Left ventricle myocardium superior (tissue), 1 donor: ENCODE data around the gene GDA. TPM values are rescaled to one million over a fixed set of nuclear protein-coding genes. Genes with fewer than 3 reads are reported as not detected.

Experiments used
- ATAC-seq: fragments of 200-7000 bp; cut with Tn5 transposase; one replicate; pipeline ENCODE4 v1.9.1; 2020; ENCODE audit warnings: mild to moderate bottlenecking, moderate library complexity
- DNase-seq: peaks from one replicate; pipeline ENCODE4 v3.0.0-alpha.2; 2020
- intact Hi-C: fragments of 100-400 bp; cut with micrococcal nuclease; formaldehyde crosslinking; loops from one replicate; pipeline ENCODE4 v1.11.0; 2022
- total RNA-seq: library from RNA; stranded (reverse); fragmentation: NEBNext Ultra II Directional; extraction: Animal tissue kit (Norgen Biotek cat#: 25700); gene quantifications from one replicate; pipeline ENCODE4 v1.2.1, GENCODE V29; 2021
- donor health status: DM: no; HTN: yes; CAD: no; lungs with severe emphysema.

GDA gene
- total RNA-seq, 1 donor from 2014 or later: 2.0 TPM

- DNase-seq (no peak), ATAC-seq (no peak)
- intact Hi-C loops: no loop called here
These were observed 50.0 kb downstream of the GDA start for GRCh38 chr9:72199238-72199637.

DNA sequence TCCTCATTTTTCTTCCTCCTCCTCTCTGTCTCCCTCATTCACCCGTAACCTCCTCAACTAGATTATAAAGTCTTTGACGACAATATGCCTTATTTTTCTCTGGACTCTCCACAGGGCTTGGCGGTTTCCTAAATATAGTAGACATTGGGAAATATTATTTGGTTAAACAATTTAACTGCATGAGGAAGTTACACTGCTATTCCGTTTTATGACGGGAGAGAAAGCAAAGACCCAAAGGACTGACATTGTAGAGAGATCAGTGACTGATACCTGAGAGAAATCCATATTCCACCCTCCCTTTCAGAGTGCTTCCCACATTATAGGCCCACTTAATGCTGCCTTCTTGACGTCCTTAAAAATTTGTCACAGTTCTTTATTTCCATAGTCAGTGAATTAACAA, 51.2 kb downstream of the GDA start:
- intact Hi-C loops: no loop called here
- no peak for ATAC-seq

GRCh38 chr9:72202009-72202408, 52.8 kb downstream of the GDA start:
- ATAC-seq (no peak), DNase-seq (no peak)
- intact Hi-C loops: no loop called here

More for the DNA sequence above, 51.2 kb downstream of the GDA start:
- DNase-seq: no peak

- intact Hi-C loops: no loop called here
- DNase-seq: no peak
- no peak for ATAC-seq
These were observed 54.1 kb downstream of the GDA start for GRCh38 chr9:72203205-72203803.

GRCh38 chr9:72204062-72204461, 54.8 kb downstream of the GDA start:
- DNase-seq (no peak), ATAC-seq (no peak)
- intact Hi-C loops: no loop called here

- intact Hi-C loops: no loop called here
- ATAC-seq: peak; percentile 46
- DNase-seq: no peak
These were observed 56.3 kb downstream of the GDA start for GRCh38 chr9:72205513-72205912.

DNA sequence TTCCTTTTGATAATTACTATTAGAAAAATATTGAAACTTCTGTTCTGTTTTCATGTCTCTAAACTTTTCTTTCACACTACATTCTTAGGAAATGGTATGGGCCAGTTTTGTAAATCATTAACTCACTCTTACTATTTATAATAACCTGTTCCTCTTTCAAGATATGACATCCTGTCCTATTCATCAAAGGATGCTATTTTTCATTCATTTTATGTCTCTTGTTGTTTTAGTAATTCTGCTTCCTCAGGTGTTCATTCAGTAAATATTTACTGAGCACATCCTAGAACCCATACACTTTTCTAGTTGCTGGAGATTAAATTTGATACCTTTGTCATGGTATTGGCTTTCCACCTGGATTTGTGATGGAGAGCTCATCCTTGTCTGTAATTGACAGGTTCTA, 58.0 kb downstream of the GDA start:
- DNase-seq: no peak
- intact Hi-C loops: no loop called here
- no peak for ATAC-seq

- ATAC-seq: no peak
- intact Hi-C loops: no loop called here
- DNase-seq: no peak
These were observed 61.3 kb downstream of the GDA start for GRCh38 chr9:72210522-72210921.

DNA sequence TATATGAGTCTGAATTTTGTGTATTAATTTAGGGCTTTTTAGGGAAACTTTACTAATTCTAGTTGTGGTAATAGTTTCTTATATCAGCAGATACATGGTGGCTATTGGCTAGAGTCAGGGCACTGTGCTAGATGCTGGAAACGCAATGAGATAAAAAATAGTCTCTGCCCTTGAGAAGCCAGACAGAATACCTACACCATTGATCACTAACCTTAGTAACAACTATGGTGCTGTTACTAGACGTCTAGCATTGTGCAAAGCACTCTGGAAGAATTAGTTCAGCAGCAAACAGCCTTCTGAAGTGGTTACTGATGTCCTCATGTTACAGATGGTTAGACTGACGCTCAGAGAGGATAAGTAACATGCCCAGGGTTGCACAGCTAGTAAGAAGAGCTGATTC, 61.8 kb downstream of the GDA start:
- no peak for ATAC-seq
- intact Hi-C loops: no loop called here
- no peak for DNase-seq

DNA sequence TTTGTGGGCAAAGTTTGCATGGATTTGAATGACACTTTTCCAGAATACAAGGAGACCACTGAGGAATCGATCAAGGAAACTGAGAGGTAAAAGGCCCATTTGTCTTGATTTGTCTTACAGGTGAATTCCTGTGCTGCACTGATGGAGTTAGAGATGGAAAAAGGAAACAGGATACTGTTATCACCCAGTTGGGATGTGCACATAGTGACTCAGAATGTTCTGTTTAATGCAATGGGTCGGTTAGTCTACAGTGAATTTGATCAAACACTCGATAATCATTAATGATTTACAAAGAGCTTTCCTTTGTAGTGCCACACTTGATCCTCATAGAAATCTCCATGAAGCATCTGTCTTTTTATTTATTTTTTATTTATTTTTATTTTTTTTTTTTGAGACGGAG, 64.7 kb downstream of the GDA start:
- DNase-seq (no peak), ATAC-seq (no peak)
- intact Hi-C loops: no loop called here

GRCh38 chr9:72217306-72217842, 68.1 kb downstream of the GDA start:
- ATAC-seq: no peak
- intact Hi-C loops: no loop called here
- no peak for DNase-seq

DNA sequence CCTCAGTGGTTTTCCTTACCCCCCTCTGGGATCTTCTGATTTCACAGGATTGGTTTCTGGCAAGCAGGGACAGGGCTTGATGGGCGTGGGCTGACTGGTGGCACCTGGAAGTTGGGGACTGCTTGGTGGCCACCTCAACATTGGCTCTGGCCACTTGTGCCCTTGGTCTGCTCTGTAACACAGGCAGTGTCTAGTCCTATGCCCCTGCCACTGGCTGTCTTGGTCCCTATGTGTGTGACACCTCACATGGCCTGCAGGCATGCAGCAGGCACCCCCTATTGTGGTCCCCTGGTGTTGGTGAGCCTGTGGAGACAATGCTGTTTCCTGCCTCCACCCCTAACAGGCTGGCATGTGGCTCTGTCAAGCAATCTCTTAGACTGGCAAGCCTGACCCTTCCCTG, 71.3 kb downstream of the GDA start:
- DNase-seq (no peak), ATAC-seq (no peak)
- intact Hi-C loops: no loop called here

GRCh38 chr9:72226146-72226812, 77.0 kb downstream of the GDA start:
- DNase-seq (no peak), ATAC-seq (no peak)
- intact Hi-C loops: no loop called here

DNA sequence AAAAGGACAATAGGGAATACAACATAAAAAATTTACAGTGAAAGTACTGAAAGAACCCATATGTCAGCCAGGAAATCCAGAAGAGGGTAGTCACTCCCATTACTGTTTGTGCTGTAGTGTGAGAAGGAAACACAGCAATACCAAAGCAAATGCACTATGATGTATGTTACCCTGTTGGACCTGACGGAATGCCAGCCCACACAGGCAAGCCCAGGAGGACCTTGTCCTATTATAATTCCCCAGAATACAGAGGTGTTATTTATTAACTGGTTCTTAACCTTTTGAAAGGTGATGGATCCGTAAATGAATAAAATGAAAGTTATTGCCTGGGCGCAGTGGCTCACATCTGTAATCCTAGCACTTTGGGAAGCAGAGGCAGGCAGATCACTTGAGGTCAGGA, 79.0 kb downstream of the GDA start:
- no peak for DNase-seq

DNA sequence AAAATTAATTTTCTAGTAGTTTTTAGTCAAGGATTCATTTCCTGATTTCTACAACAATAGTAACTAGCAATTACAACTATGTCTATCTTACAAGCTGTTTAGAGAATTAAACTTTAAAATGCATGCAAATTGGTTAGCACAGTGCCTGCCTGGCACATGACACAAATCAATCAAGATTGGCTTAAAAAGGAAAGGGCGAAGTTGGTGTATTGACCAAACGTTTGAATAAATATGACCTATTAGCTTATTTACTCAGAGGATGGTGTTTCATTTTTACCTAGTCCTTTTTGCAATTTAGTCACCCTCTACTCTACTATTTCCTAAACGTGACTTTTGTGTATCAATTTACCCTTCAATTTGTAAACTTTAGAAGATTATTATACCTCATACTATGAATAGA, 83.5 kb downstream of the GDA start:
- DNase-seq (no peak), ATAC-seq (no peak)
- intact Hi-C loops: no loop called here

More for the DNA sequence above, 79.0 kb downstream of the GDA start:
- intact Hi-C loops: no loop called here
- no peak for ATAC-seq

GRCh38 chr9:72247549-72247948, 98.3 kb downstream of the GDA start:
- no peak for DNase-seq

GRCh38 chr9:72251589-72251988, 102.3 kb downstream of the GDA start:
- intact Hi-C loops: no loop called here
- ATAC-seq: no peak
- DNase-seq: no peak

More at GRCh38 chr9:72247549-72247948, 98.3 kb downstream of the GDA start:
- intact Hi-C loops: no loop called here
- ATAC-seq: no peak

DNA sequence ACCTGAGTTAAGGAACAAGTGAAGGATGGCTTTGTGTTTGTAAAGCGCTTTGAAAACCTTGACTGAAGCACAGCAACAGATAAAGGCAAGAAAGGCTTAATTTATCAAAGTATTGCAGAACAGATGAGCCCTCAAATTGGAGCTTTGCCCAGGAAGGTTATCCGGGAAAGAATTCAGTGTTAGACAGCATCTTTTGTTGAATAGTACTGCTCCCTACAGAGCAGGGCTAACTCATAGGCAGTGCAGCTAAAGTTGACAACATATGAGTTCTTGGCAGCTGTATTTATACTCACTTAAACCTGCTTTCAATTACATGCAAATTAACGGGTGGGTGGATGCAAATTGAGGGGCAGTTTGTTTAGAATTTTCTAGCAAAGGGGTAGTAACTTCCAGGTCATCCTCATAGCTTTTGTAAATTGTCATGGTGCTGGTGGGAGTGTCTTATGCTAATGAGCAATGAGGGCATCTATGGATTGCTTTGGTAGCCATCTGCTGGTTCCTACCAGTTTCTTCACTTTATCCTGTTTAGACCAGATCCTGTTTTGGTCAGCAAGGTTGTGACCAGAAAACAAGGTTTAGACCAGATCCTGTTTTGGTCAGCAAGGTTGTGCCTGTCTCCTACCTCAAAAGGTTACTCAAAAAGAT, 105.8 kb downstream of the GDA start:
- intact Hi-C loops: no loop called here
- DNase-seq (no peak), ATAC-seq (no peak)

GRCh38 chr9:72255569-72255968, 106.3 kb downstream of the GDA start:
- intact Hi-C loops: no loop called here
- DNase-seq: no peak
- ATAC-seq: no peak

DNA sequence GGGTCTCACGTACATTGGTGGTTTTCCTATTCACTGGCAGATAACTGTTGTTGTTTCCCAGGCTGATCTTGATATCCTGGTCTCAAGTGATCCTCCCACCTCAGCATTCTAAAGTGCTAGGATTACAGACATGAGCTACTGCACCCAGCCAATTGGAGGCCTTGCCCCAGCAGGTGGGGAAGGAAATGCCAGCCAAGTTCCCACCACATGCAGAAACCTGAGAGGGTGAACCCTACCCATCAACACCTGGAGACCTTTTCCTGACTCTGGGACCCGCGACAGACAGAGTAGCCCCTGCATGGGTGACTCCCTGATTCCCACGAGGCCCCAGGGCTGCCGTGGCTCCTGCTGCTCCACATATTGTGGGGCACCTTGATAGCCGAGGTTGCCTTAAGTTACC, 107.7 kb downstream of the GDA start:
- intact Hi-C loops: no loop called here
- DNase-seq: no peak
- ATAC-seq: no peak

- DNase-seq (no peak), ATAC-seq (no peak)
- intact Hi-C loops: no loop called here
These were observed 108.6 kb downstream of the GDA start for GRCh38 chr9:72257814-72258213.
